Measurements from ENCODE around the gene SH3GLB2.

DNA sequence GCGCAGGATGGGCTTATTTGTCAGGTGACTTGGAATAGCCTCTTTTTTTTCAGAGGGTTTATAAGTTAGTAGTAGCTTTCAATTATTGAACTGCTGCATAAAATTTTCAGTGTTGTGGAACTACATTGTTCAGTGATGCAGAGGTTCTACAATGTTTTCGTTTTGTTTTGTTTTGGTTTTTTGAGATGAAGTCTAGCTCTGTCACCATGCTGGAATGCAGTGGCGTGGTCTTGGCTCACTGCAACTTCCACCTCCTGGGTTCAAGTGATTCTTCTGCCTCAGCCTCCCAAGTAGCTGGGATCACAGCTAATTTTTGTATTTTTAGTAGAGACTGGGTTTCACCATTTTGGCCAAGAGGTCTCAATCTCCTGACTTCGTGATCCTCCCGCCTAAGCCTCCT lies 58.6 kb downstream of the SH3GLB2 start:
- TF ChIP-seq EZH2 (IDR thresholded peaks at IDR 0.05; ENCODE audit: low read depth, unreplicated experiment) (no peak), CTCF (conservative IDR thresholded peaks at IDR 0.05; ENCODE audit: low read depth in 2 of 2) (no peak), EZH2phosphoT487 (IDR thresholded peaks at IDR 0.05; ENCODE audit: unreplicated experiment) (no peak), REST (IDR thresholded peaks at IDR 0.05; ENCODE audit: unreplicated experiment) (no peak), POLR2AphosphoS5 (IDR thresholded peaks at IDR 0.05; ENCODE audit: low read depth) (no peak), JUNB (IDR thresholded peaks at IDR 0.05; ENCODE audit: unreplicated experiment) (no peak), CREB1 (CRISPR knock-in tag; IDR thresholded peaks at IDR 0.05; ENCODE audit: low read depth) (no peak), ZNF331 (CRISPR knock-in tag; IDR thresholded peaks at IDR 0.05; ENCODE audit: low read depth) (no peak), ETS1 (IDR thresholded peaks at IDR 0.05) (no peak), ZNF114 (CRISPR knock-in tag; IDR thresholded peaks at IDR 0.05) (no peak), STAT1 (IDR thresholded peaks at IDR 0.05; ENCODE audit: unreplicated experiment) (no peak)
